Lung (tissue), 12 donors: Measurements from ENCODE around the gene NLGN4Y. TPM values are rescaled to one million over a fixed set of nuclear protein-coding genes. Genes with fewer than 3 reads are reported as not detected.
A peak's percentile ranks its signal among the peaks of the same experiment; 100 is the strongest.

ENCODE experiments used
- ATAC-seq: fragments of 200-7000 bp; cut with Tn5 transposase; one replicate; pipeline ENCODE4 v1.9.1; 2020; ENCODE audit warnings: moderate number of reproducible peaks; ENCODE audit not compliant: insufficient read depth, low FRiP score
- DNase-seq, 3 donors: peaks; one replicate each; pipeline ENCODE4 v3.0.0-alpha.2; 2013 to 2017
- H3K27ac ChIP-seq, 2 donors: one replicate each; pipeline ENCODE4 v1.5.1; 2013; ENCODE audit warnings: mild to moderate bottlenecking in 2 of 2, moderate library complexity in 2 of 2, control low read depth in 1 of 2, inconsistent platforms in 1 of 2, low read depth in 1 of 2, low read length in 1 of 2
- H3K27me3 ChIP-seq, 3 donors: one replicate each; pipeline ENCODE4 v1.5.1; 2013; ENCODE audit warnings: low read length in 2 of 3; ENCODE audit not compliant: control insufficient read depth in 3 of 3, insufficient read depth in 3 of 3
- H3K36me3 ChIP-seq, 4 donors: one replicate each; pipeline ENCODE4 v1.5.1; 2013; ENCODE audit warnings: low read length in 4 of 4, mild to moderate bottlenecking in 1 of 4, moderate library complexity in 1 of 4; ENCODE audit not compliant: control insufficient read depth in 4 of 4, insufficient read depth in 4 of 4
- H3K4me1 ChIP-seq, 5 donors: one replicate each; pipeline ENCODE4 v1.5.1; 2013; ENCODE audit warnings: low read length in 5 of 5, mild to moderate bottlenecking in 2 of 5, moderate library complexity in 1 of 5; ENCODE audit not compliant: control insufficient read depth in 5 of 5, insufficient read depth in 5 of 5
- H3K4me3 ChIP-seq: one replicate; pipeline ENCODE4 v1.5.1; 2013; ENCODE audit warnings: mild to moderate bottlenecking, control low read depth, moderate library complexity
- H3K9ac ChIP-seq, 2 donors: one replicate each; pipeline ENCODE4 v1.5.1; 2013; ENCODE audit warnings: low read length in 2 of 2, control low read depth in 1 of 2; ENCODE audit not compliant: insufficient read depth in 1 of 2
- H3K9me3 ChIP-seq, 4 donors: one replicate each; pipeline ENCODE4 v1.5.1; 2013; ENCODE audit warnings: low read length in 3 of 4, mild to moderate bottlenecking in 1 of 4, moderate library complexity in 1 of 4; ENCODE audit not compliant: control insufficient read depth in 4 of 4, insufficient read depth in 3 of 4
- WGBS, 2 donors: extraction: QIAGEN DNeasy Blood & Tissue Kit; methylation state at CpG; one replicate each; pipeline ENCODE4 v1.1.7; 2013; 5-methylcytosine and 5-hydroxymethylcytosine counted together
- polyA plus RNA-seq, 2 donors: library from polyadenylated mRNA; stranded (reverse); fragments of 200-250 nt; gene quantifications; one replicate each; pipeline ENCODE4 v1.2.1, GENCODE V29; 2013
- total RNA-seq, 2 donors: library from RNA; depleted of rRNA in 1 of 2; stranded (reverse); fragments of >200 nt in 1 of 2; gene quantifications; one replicate each; pipeline ENCODE4 v1.2.1, GENCODE V29; 2014 to 2021
- TF ChIP-seq, protein P1 (sequence below): IDR thresholded peaks from 2 replicates; pipeline ENCODE4 v1.5.1; 2012; ENCODE audit warnings: mild to moderate bottlenecking; ENCODE audit errors: control extremely low read depth, extremely low read depth
- donor health status: control.
- donor health status: control.
- donor health status: Bipolar disorder and iron deficiency.
- donor health status: healthy.
- donor health status: DM: yes; HTN: yes; CAD: no.

The NLGN4Y gene
- total and polyA plus RNA-seq, 4 donors = 0.06 to 1.5 TPM; not detected in 2

DNA sequence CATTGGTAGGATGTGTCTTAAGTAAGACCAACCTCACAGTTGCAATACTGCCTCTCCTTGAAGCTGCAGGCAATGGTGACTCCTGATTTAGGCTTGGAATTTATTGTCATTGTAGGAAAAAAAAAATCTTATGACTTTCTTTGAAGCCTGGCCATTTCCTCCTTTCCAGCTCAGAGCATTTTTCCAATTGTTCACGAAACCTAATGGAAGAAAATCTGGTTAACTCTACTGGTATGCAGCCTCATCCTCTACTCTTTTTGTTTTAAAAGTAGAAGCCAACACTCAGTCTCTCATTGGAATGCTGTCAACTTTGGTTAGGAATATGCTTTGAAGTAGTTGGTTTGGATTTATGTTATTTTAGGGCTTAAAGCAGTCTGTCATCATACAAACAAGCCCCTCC is 298.6 kb downstream of the NLGN4Y start:
- no peaks in the 10 kb centered on the region for H3K36me3 ChIP-seq
- no peaks in the 10 kb centered on the region for H3K9me3 ChIP-seq
- 65% methylated on average over 1 of the region's 1 CpG; no CpG with 5 or more reads in 1 of the 2 donors for WGBS, 2 donors
- no peaks in the 10 kb centered on the region for H3K27me3 ChIP-seq
- H3K4me1 ChIP-seq = no peaks in the 10 kb centered on the region
- TF ChIP-seq, protein P1, sequence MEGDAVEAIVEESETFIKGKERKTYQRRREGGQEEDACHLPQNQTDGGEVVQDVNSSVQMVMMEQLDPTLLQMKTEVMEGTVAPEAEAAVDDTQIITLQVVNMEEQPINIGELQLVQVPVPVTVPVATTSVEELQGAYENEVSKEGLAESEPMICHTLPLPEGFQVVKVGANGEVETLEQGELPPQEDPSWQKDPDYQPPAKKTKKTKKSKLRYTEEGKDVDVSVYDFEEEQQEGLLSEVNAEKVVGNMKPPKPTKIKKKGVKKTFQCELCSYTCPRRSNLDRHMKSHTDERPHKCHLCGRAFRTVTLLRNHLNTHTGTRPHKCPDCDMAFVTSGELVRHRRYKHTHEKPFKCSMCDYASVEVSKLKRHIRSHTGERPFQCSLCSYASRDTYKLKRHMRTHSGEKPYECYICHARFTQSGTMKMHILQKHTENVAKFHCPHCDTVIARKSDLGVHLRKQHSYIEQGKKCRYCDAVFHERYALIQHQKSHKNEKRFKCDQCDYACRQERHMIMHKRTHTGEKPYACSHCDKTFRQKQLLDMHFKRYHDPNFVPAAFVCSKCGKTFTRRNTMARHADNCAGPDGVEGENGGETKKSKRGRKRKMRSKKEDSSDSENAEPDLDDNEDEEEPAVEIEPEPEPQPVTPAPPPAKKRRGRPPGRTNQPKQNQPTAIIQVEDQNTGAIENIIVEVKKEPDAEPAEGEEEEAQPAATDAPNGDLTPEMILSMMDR = no peak
- H3K27ac ChIP-seq = no peak overlapping the region
- DNase-seq = peak in 1 of 3 donors; percentile 14
- H3K4me3 ChIP-seq = no peak overlapping the region
- H3K9ac ChIP-seq = no peak overlapping the region
- no peak for ATAC-seq

DNA sequence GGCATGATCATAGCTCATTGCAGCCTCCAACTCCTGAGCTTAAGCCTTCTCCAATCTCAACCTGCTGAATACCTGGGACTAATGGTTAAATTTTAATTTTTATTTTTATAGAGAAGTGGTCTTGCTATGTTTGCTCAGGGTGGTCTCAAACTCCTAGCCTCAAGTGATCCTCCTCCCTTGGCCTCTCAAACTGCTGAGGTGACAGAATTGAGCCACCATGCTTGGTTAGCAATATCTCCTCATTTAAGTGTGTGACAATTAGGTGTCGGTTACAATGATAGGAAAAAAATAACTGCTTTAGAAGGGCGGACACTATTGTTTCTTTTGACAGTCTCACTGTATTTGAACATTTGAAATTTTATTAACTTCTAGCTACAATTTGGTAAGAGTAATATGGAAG is 300.3 kb downstream of the NLGN4Y start:
- 85% methylated on average over 2 of the region's 2 CpGs; no CpG with 5 or more reads in 1 of the 2 donors for WGBS, 2 donors
- H3K9ac ChIP-seq = no peak overlapping the region
- H3K9me3 ChIP-seq = no peaks in the 10 kb centered on the region
- TF ChIP-seq, protein P1 = no peak
- no peak overlapping the region for H3K4me3 ChIP-seq
- no peak for DNase-seq
- no peak overlapping the region for H3K27ac ChIP-seq
- no peaks in the 10 kb centered on the region for H3K4me1 ChIP-seq
- no peaks in the 10 kb centered on the region for H3K36me3 ChIP-seq
- no peak for ATAC-seq
- no peaks in the 10 kb centered on the region for H3K27me3 ChIP-seq

DNA sequence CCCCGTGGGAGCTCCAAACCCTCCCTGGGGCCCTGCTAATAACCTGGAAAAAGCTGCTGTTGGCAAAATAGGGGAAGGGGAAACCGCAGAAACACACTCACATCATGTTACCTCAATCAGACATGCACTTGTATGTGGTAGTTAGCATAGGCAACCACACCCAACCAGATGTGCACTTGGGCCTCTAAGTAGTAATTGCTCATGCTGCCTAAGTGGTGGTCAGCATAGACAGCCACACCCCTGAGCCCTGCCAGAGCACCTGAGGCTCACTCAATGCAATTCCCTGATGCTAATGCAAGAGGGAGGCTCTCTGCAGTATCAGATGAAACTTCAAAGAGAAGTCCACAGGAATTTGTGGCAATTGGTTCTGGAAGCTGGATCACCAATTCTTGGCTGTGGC is 301.4 kb downstream of the NLGN4Y start:
- no peak overlapping the region for H3K9ac ChIP-seq
- no peaks in the 10 kb centered on the region for H3K9me3 ChIP-seq
- H3K36me3 ChIP-seq = no peaks in the 10 kb centered on the region
- ATAC-seq (no peak), DNase-seq (no peak)
- 69% methylated on average over 2 of the region's 2 CpGs; no CpG with 5 or more reads in 1 of the 2 donors for WGBS, 2 donors
- no peak overlapping the region for H3K27ac ChIP-seq
- no peaks in the 10 kb centered on the region for H3K4me1 ChIP-seq
- TF ChIP-seq, protein P1 = no peak
- H3K4me3 ChIP-seq = no peak overlapping the region
- H3K27me3 ChIP-seq = no peaks in the 10 kb centered on the region

DNA sequence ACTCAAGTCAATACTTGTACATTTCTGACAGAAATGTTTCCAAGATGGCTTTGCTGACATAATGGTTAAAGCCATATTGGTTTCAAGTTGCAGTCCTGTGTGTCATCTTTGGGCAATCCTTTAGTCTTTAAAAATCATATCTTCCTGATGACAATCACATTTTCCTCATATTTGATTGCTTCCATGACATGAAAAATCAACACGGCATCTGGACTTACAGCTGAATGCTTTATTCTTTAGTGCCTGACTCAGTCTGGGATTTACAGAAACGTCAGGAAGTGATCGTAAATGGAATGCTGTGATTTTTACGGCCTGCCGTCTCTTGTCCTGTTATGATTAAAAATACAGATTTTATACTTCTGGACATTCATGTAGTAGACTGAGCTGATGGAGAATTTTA is 304.2 kb downstream of the NLGN4Y start:
- DNase-seq = peak in 1 of 3 donors; percentile 1
- no peak overlapping the region for H3K27ac ChIP-seq
- no peaks in the 10 kb centered on the region for H3K36me3 ChIP-seq
- 76% methylated on average over 5 of the region's 5 CpGs; no CpG with 5 or more reads in 1 of the 2 donors for WGBS, 2 donors
- no peaks in the 10 kb centered on the region for H3K9me3 ChIP-seq
- TF ChIP-seq, protein P1 = no peak
- H3K27me3 ChIP-seq = no peaks in the 10 kb centered on the region
- no peaks in the 10 kb centered on the region for H3K4me1 ChIP-seq
- ATAC-seq = no peak
- no peak overlapping the region for H3K9ac ChIP-seq
- no peak overlapping the region for H3K4me3 ChIP-seq
